Fibroblast of lung (primary cell): Measurements from ENCODE around the gene MAL. TPM values are rescaled to one million over a fixed set of nuclear protein-coding genes. Genes with fewer than 3 reads are reported as not detected.

Experiments used
- DNase-seq, 2 donors: peaks; one replicate each; pipeline versions ENCODE4 v3.0.0 to v3.0.0-alpha.2; 2010; ENCODE audit warnings: low read depth in 2 of 2
- H2AFZ ChIP-seq: 2 replicates; pipeline ENCODE4 v1.5.1; 2012; ENCODE audit warnings: low read length, control low read depth, inconsistent platforms
- H3K27ac ChIP-seq: 2 replicates; pipeline ENCODE4 v1.5.1; 2011; ENCODE audit warnings: low read length, control low read depth; ENCODE audit not compliant: insufficient read depth
- H3K27me3 ChIP-seq: 2 replicates; pipeline ENCODE4 v1.5.1; 2011; ENCODE audit warnings: mild to moderate bottlenecking, low read length; ENCODE audit not compliant: control insufficient read depth, insufficient read depth
- H3K36me3 ChIP-seq: 2 replicates; pipeline ENCODE4 v1.5.1; 2011; ENCODE audit warnings: low read length; ENCODE audit not compliant: control insufficient read depth, insufficient read depth
- H3K4me1 ChIP-seq: 2 replicates; pipeline ENCODE4 v1.5.1; 2011; ENCODE audit warnings: low read length; ENCODE audit not compliant: control insufficient read depth, insufficient read depth; ENCODE audit errors: extremely low read depth
- H3K4me2 ChIP-seq: 2 replicates; pipeline ENCODE4 v1.5.1; 2011; ENCODE audit warnings: low read length, control low read depth; ENCODE audit not compliant: insufficient read depth; ENCODE audit errors: extremely low read depth
- H3K4me3 ChIP-seq, 4 experiments: fragments of 200-600 bp in 1 of 4; sonication (generic) in 1 of 4; replicated peaks in 1 of 4; 2 replicates each; pipeline ENCODE4 v1.5.1; 2011 to 2016; ENCODE audit warnings: low read length in 4 of 4, low read depth in 3 of 4, mild to moderate bottlenecking in 3 of 4, control low read depth in 2 of 4, inconsistent platforms in 1 of 4, mixed read lengths in 1 of 4; ENCODE audit not compliant: insufficient read depth in 1 of 4; ENCODE audit errors: control extremely low read depth in 1 of 4
- H3K79me2 ChIP-seq: 2 replicates; pipeline ENCODE4 v1.5.1; 2012; ENCODE audit warnings: mild to moderate bottlenecking, low read length, inconsistent platforms; ENCODE audit not compliant: control insufficient read depth, insufficient read depth
- H3K9ac ChIP-seq: 2 replicates; pipeline ENCODE4 v1.5.1; 2011; ENCODE audit warnings: mild to moderate bottlenecking, low read length, control low read depth; ENCODE audit not compliant: insufficient read depth
- H3K9me3 ChIP-seq: 2 replicates; pipeline ENCODE4 v1.5.1; 2012; ENCODE audit warnings: low read depth, low read length; ENCODE audit not compliant: control insufficient read depth, insufficient read depth
- H4K20me1 ChIP-seq: 2 replicates; pipeline ENCODE4 v1.5.1; 2011; ENCODE audit warnings: low read length; ENCODE audit not compliant: control insufficient read depth, insufficient read depth; ENCODE audit errors: extremely low read depth
- CTCF ChIP-seq, 2 donors: IDR thresholded peaks in 1 of 2; conservative IDR thresholded peaks in 1 of 2; 1 replicate in 1 of 2; 2 replicates in 1 of 2; pipeline ENCODE4 v1.5.1; 2011 to 2012; ENCODE audit warnings: low read length in 2 of 2, control low read depth in 1 of 2, inconsistent platforms in 1 of 2, low read depth in 1 of 2, mild to moderate bottlenecking in 1 of 2
- EZH2 ChIP-seq: IDR thresholded peaks from 2 replicates; pipeline ENCODE4 v1.5.1; 2012; ENCODE audit warnings: low read length, control low read depth, mild to moderate bottlenecking; ENCODE audit errors: missing control alignments
- polyA plus RNA-seq, 2 donors: library from polyadenylated mRNA; depleted of rRNA in 1 of 2; stranded (reverse) in 1 of 2; unstranded in 1 of 2; fragments of >200 nt; gene quantifications; 2 replicates each; pipeline ENCODE4 v1.2.1, GENCODE V29; 2011 to 2012; ENCODE audit warnings: missing spikeins in 1 of 2
- total RNA-seq: library from RNA; depleted of rRNA; stranded (reverse); fragments of >200 nt; gene quantifications from 2 replicates; pipeline ENCODE4 v1.2.1, GENCODE V29; 2014

Gene MAL
- total and polyA plus RNA-seq, 2 donors (not counting 1 experiment from before 2014, with no cell fraction given): not detected

GRCh38 chr2:95026471-95027368, 1.2 kb downstream of the MAL start:
- Histone ChIP-seq H3K27me3 (peaks cover 44% of the 10 kb centered on the region), H3K4me3 (no peak overlapping the region), H3K27ac (no peak overlapping the region), H2AFZ (no peak overlapping the region), H3K4me2 (no peak overlapping the region), H3K36me3 (no peaks in the 10 kb centered on the region), H4K20me1 (no peaks in the 10 kb centered on the region), H3K4me1 (no peaks in the 10 kb centered on the region), H3K79me2 (no peaks in the 10 kb centered on the region), H3K9me3 (no peaks in the 10 kb centered on the region), H3K9ac (no peak overlapping the region)
- TF ChIP-seq CTCF (conservative IDR thresholded peaks at IDR 0.05 in 1 of 2, IDR thresholded peaks at IDR 0.05 in 1 of 2; ENCODE audit: low read depth in 1 of 2, low read length in 2 of 2) (no peak), EZH2 (no peak)
- DNase-seq: no peak

GRCh38 chr2:95027369-95027720, 1.8 kb downstream of the MAL start:
- no peaks in the 10 kb centered on the region for H3K4me1 ChIP-seq
- TF ChIP-seq CTCF (conservative IDR thresholded peaks at IDR 0.05 in 1 of 2, IDR thresholded peaks at IDR 0.05 in 1 of 2; ENCODE audit: low read depth in 1 of 2, low read length in 2 of 2) (no peak), EZH2 (no peak)
- H3K9me3 ChIP-seq: no peaks in the 10 kb centered on the region
- no peak for DNase-seq
- H3K4me3 ChIP-seq: no peak overlapping the region
- H3K79me2 ChIP-seq: no peaks in the 10 kb centered on the region
- H3K27me3 ChIP-seq: peaks cover 41% of the 10 kb centered on the region
- no peak overlapping the region for H2AFZ ChIP-seq
- H3K36me3 ChIP-seq: no peaks in the 10 kb centered on the region
- H4K20me1 ChIP-seq: no peaks in the 10 kb centered on the region
- no peak overlapping the region for H3K27ac ChIP-seq
- no peak overlapping the region for H3K9ac ChIP-seq
- no peak overlapping the region for H3K4me2 ChIP-seq

- Histone ChIP-seq H3K79me2 (no peaks in the 10 kb centered on the region), H4K20me1 (no peaks in the 10 kb centered on the region), H3K27ac (no peak overlapping the region), H3K9ac (no peak overlapping the region), H3K27me3 (peaks cover 24% of the 10 kb centered on the region), H3K4me2 (no peak overlapping the region), H2AFZ (no peak overlapping the region), H3K9me3 (no peaks in the 10 kb centered on the region), H3K4me1 (no peaks in the 10 kb centered on the region), H3K36me3 (no peaks in the 10 kb centered on the region), H3K4me3 (no peak overlapping the region)
- DNase-seq: no peak
- no peak for TF ChIP-seq EZH2
- no peak for TF ChIP-seq CTCF (conservative IDR thresholded peaks at IDR 0.05 in 1 of 2, IDR thresholded peaks at IDR 0.05 in 1 of 2; ENCODE audit: low read depth in 1 of 2, low read length in 2 of 2)
These were observed 4.4 kb downstream of the MAL start for GRCh38 chr2:95029898-95030341.
